GM19324 (cell line): Measurements from ENCODE around the gene TMEM94.
"Not testable (repeated sequence)": the region's sequence is repeated elsewhere in the genome, so short reads cannot be mapped to it uniquely, and the experiment has no call there.

Experiments used
- ATAC-seq: cut with Tn5 transposase; IDR thresholded peaks from one replicate; pipeline ENCODE4 v1.9.1; 2021; ENCODE audit warnings: mild to moderate bottlenecking, moderate library complexity; ENCODE audit not compliant: unreplicated experiment, low FRiP score

The TMEM94 gene

DNA sequence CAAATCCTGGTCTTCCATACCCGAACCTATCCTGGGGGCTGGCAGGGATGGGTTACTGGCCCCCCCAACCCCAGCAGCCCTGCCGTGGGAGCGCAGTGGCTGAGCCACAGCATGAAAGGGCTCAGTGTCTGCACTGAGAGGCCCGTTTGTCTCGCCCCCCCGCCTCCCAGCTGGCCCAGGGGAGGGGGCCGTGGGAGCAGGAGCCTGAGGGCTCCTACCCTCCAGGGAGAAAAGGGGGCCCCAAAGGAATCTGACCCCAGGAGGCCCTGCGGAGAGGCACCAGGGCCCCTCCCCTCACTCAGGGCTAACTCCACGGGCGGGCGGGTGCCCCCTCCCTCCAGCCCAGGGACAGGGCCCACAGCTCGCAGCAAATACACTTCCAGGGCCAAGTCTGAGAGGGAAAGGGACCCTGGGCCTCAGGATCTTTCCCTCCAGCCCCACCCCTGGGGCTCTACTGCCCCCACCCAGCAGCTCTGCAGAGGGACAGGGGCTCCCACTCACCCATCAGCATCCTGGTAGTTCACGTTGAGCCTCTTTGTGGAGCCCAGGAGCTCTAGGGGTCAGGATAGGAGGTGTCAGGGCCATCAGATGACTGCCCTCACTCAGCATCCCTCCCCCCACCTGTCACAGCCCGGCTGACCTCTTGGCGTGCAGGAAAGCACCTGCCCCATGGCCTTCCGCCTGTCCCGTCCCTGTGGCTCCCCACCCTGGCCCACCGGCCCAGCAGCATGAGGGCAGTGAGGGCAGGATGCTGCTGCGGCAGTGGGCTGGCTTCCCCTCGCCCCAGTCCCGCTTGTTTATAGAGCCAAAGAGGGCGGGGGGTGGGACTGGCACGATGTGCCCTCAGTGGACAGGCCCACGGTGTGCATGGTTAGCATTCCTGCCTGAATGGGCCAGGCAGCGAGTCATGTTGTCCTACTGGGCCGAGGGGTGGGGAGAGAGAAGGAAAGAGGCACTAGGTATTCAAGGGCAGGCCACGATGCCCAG is 51.6 kb downstream of the TMEM94 start:
- ATAC-seq, result no peak

GRCh38 chr17:75508931-75509361 is 52.5 kb downstream of the TMEM94 start:
- no peak for ATAC-seq

GRCh38 chr17:75509528-75510258 is 53.3 kb downstream of the TMEM94 start:
- no peak for ATAC-seq

- no peak for ATAC-seq
These were observed 54.8 kb downstream of the TMEM94 start for GRCh38 chr17:75511270-75511609.

DNA sequence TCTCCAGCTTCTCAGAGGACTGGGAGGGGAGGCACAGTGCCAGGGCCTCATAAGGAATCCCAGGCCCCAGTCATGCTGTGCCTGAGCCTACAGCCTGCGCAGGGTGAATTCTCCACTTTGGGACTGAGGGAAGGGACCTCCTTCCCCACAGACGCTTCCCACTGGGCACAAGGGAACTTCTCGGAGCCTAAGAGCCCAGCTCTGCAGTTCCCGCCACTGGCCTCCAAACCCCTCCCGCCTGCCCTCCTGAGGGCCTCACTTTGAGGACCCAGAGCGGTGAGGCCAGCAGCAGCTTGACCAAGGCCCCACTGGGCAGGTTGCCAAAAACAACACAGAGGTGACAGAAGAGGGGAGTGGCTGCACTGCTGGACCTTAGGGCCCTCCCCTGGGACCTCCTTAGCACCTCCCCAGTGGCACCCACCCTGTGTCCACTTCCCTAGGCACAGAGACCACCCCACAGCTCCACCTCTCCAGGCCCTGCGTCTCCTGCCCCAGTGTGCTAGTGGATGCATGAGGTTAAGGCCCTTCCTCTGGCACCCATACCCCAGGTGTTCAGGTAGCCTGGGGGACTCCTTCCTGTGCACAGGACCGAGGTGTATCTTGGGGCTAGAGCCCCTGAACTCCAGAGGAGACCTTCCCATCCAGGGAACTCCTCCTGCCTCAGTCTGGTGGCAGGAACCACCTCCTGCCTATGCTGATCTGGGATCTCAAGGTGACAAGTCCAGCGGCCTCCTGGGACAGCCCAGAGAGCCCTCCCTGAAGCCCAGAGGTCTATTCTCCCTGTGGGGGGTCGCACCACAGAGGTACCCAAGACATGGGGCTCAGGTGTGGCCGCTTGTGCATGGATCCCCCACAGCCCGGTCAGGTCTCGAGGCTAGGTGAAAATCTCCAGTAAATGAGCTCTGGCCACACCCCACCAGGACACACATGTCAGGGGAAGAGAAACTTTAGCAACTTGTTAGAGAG is 55.5 kb downstream of the TMEM94 start:
- no peak for ATAC-seq

DNA sequence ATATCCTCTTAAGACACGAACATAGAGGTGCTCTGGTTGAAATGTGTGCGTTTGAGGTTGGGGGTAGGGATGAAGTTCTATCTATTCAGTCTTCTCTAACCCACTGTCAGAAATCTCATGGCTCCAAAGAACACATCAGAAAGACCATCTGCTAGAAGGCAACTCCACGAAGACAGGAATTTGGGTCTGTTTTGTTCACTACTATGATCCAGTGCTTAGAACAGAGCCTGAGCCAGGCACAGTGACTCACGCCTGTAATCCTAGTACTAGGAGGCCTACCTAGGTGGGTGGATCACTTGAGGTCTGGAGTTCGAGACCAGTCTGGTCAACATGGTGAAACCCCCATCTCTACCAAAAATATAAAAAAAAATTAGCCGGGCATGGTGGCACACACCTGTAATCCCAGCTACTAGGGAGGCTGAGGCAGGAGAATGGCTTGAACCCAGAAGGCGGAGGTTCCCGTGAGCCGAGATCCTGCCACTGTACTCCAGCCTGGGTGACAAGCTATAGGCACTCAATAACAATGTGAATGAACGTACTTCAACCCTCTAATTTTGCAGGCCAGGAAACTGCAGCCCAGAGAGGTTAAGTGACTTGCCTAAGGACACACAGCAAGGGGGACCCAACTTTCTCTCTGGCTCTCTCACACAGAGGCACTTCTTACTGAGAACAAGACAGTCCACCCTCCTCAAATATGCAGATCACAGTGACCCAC is 56.6 kb downstream of the TMEM94 start:
- no peak for ATAC-seq

- no peak for ATAC-seq
These were observed 57.2 kb downstream of the TMEM94 start for GRCh38 chr17:75513641-75514000.

DNA sequence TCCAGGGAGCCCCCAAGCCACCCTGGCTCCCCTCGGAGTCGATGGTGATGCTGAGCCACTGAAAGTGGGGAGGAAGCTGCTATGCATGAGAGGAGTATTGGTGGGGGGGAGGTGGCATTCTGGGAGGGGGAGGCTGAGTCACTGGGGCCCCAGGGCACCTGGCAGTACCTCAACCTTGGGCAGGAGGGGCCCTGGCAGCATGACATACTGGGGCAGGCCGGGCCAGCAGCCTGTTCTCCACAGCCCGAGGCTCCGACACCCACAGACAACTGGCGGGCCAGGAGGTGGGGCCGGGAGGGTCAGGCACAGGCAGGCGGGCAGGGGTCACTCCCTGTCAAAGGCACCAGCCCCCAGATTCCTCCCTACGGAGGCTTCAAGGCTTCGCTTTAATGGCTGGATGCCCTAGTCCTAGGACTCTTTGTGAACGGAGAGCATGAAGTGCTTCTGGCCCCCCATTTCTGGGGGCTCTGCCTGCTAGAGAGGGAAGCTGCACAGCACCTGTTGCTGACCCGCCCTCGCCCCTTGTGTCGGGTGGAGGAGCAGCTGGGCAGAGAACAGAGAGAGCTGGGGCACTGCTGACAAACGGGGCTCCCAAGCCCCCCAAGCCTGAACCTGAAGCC is 58.0 kb downstream of the TMEM94 start:
- ATAC-seq, result no peak

GRCh38 chr17:75514919-75515495 is 58.6 kb downstream of the TMEM94 start:
- ATAC-seq, result no peak

DNA sequence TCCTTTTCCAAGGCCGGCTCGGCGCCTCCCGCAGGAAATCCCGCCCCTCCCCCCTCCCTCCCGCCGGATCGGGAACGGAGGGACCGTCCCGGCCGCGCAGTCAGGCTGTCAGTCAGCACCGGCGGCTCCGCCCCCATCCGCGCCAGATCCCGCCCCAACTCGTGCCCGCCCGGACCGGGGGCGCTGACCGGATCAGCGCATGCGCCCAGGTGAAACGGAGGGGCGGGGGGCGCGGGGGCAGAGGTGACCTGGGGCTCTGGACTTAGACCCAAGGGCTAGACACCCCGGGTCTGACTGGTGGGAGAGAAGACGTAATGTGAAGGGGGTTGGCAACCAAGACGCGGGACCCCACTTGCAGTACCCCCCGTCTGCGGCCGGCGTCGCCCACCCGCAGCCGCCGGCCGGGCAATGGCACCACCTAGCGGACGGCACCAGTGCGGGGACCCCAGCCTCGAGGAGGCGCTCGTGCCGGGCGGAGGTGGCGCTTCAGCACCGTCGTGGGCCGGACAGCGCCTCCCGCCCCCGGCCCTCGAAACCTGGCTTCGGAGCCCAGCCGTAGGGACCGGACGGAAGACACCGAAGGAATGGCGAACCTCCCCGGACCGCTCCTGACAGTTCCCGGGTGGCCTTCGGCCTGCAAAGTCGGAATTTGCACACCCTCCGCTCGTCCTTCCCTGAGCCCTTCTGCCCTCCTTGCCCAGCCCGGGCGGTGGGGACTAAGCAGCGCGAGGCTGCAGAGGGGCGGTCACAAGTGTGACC is 59.2 kb downstream of the TMEM94 start, which contains the start of gene CASKIN2:
TSS of gene CASKIN2 (minus strand) at position 42 of the 759 bp plus-strand sequence. CDS start 1,733 bp downstream, outside the sequence.
- peak; percentile 50 for ATAC-seq

GRCh38 chr17:75516255-75516618 is 59.8 kb downstream of the TMEM94 start, which contains the start of gene TSEN54:
Gene TSEN54, plus strand, starts transcription at chr17:75516528. Its CDS starts 33 bp downstream, at chr17:75516561.
- peak; percentile 77 for ATAC-seq

DNA sequence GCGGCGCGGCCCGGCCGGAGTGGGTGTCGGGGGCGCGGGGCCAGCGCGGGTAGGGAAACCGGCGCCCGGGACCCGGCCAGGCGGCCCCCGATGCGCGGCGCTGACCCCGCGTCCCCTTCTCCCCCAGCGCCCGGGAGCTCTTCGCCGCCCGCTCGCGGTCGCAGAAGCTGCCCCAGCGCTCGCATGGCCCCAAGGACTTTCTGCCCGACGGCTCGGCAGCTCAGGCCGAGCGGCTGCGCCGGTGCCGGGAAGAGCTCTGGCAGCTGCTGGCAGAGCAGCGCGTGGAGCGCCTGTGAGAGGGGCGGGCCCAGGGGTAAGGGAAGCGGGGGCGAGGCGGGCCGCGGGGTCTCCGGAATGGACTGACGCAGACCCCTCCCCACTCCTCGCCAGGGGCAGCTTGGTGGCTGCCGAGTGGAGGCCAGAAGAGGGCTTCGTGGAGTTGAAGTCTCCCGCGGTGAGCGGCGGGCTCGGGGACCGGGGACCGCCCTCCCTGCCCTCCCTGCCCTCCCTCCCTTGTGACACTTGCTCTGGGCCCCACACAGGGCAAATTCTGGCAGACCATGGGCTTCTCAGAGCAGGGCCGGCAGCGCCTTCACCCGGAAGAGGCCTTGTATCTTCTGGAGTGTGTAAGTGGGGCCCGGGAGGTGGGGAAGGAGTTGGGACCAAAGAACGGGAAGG is 60.3 kb downstream of the TMEM94 start:
- peak; percentile 26 for ATAC-seq

- no peak for ATAC-seq
These were observed 60.9 kb downstream of the TMEM94 start for GRCh38 chr17:75517297-75517865.

DNA sequence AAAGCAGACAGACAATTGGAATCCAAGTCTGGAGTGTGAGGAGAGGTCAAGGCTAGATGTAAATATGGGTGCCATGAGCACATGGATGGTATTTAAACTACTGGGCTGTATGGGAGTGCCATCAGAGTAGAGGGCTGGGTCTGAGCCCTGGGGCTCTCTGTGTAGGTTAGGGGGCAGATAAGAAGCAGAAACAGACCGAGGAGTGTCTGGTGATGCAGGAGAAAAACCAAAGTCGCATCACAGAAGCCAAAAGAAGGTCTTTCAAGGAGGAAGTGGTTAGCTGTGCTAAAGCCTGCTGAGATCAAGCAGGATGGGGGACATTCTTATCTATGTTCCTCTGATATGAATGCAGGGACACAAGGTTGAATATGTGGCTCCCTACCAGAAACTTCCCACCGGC is 61.8 kb downstream of the TMEM94 start:
- ATAC-seq, result no peak

GRCh38 chr17:75518983-75519537 is 62.6 kb downstream of the TMEM94 start:
- no peak for ATAC-seq

DNA sequence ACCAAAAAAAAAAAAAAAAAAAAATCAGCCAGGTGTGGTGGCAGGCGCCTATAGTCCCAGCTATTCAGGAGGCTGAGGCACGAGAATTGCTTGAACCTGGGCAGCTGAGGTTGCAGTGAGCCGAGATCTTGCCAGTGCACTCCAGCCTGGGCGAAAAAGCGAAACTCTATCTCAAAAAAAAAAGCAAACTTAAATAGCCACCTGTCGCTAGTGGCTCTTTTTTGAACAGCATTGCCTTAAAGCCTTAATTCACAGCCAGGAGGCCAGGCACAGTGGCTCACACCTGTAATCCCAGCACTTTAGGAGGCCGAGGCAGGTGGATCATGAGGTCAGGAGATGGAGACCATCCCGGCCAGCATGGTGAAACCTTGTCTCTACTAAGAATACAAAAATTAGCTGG is 64.0 kb downstream of the TMEM94 start:
- not testable (repeated sequence) for ATAC-seq

- ATAC-seq, result no peak
These were observed 64.9 kb downstream of the TMEM94 start for GRCh38 chr17:75521290-75521689.
